PC-9 (cell line): ENCODE results near the gene DNM1. TPM values are rescaled to one million over a fixed set of nuclear protein-coding genes. Genes with fewer than 3 reads are reported as not detected.

ENCODE experiments used
- BruUV-seq: library from RNA; stranded (reverse); fragments of 400-500 nt; replicated peaks from 2 replicates; lab custom pipeline; 2021; lab: Mats Ljungman, UMichigan
- CTCF ChIA-PET: fragments of 300-600 bp; sonication (Branson Sonifier 250); formaldehyde crosslinking; loops from one replicate; lab custom pipeline; 2022; ENCODE audit warnings: antibody characterized with exemption; lab: Charles Lee
- POLR2A ChIA-PET: fragments of 300-600 bp; sonication (Branson Sonifier 250); formaldehyde crosslinking; loops from one replicate; lab custom pipeline; 2022; ENCODE audit warnings: antibody characterized with exemption; ENCODE audit not compliant: unreplicated experiment; lab: Charles Lee
- DNase-seq, 2 experiments: peaks; one replicate each; pipeline versions ENCODE4 v3.0.0 to v3.0.0-alpha.2; 2015 to 2022; ENCODE audit warnings: mixed read lengths in 1 of 2
- H2AFZ ChIP-seq: fragments of 200-600 bp; sonication (generic); 2 replicates; pipeline ENCODE4 v1.8.1; 2017; ENCODE audit warnings: antibody characterized with exemption
- H3F3A ChIP-seq: fragments of 200-600 bp; sonication (generic); 2 replicates; pipeline ENCODE4 v1.8.1; 2017; ENCODE audit warnings: antibody characterized with exemption, mild to moderate bottlenecking, low read depth; ENCODE audit not compliant: insufficient read depth
- H3K27ac ChIP-seq: fragments of 200-600 bp; sonication (generic); 2 replicates; pipeline ENCODE4 v1.6.1; 2016; ENCODE audit warnings: mixed run types
- H3K27me3 ChIP-seq: fragments of 200-600 bp; sonication (generic); 2 replicates; pipeline ENCODE4 v1.6.1; 2016; ENCODE audit warnings: low read depth, mixed run types; ENCODE audit not compliant: insufficient read depth
- H3K36me3 ChIP-seq: fragments of 200-600 bp; sonication (generic); 2 replicates; pipeline ENCODE4 v1.6.1; 2016; ENCODE audit warnings: low read depth, mixed run types
- H3K4me1 ChIP-seq: fragments of 200-600 bp; sonication (generic); replicated peaks from 2 replicates; pipeline ENCODE4 v1.6.1; 2016; ENCODE audit warnings: mixed run types; ENCODE audit not compliant: insufficient read depth
- H3K4me2 ChIP-seq: fragments of 200-600 bp; sonication (generic); 2 replicates; pipeline ENCODE4 v1.6.1; 2017; ENCODE audit warnings: mixed run types
- H3K4me3 ChIP-seq: fragments of 200-600 bp; sonication (generic); 2 replicates; pipeline ENCODE4 v1.6.1; 2016; ENCODE audit warnings: mixed run types
- H3K79me2 ChIP-seq: fragments of 200-600 bp; sonication (generic); 2 replicates; pipeline ENCODE4 v1.6.1; 2017; ENCODE audit warnings: low read depth, mixed run types
- H3K9me2 ChIP-seq: fragments of 200-600 bp; sonication (generic); 2 replicates; pipeline ENCODE4 v1.8.1; 2017; ENCODE audit warnings: mild to moderate bottlenecking; ENCODE audit not compliant: insufficient read depth
- H3K9me3 ChIP-seq: fragments of 200-600 bp; sonication (generic); 2 replicates; pipeline ENCODE4 v1.8.1; 2016; ENCODE audit warnings: low read depth; ENCODE audit not compliant: insufficient read depth
- H4K20me1 ChIP-seq: fragments of 200-600 bp; sonication (generic); 2 replicates; pipeline ENCODE4 v1.8.1; 2017; ENCODE audit not compliant: insufficient read depth
- EZH2 ChIP-seq: fragments of 200-600 bp; sonication (generic); IDR thresholded peaks from 2 replicates; pipeline ENCODE4 v1.8.0; 2017; ENCODE audit warnings: antibody characterized with exemption, low read depth
- intact Hi-C: fragments of 100-400 bp; cut with micrococcal nuclease; formaldehyde crosslinking; loops from one replicate; pipeline ENCODE4 v1.10.0; 2022; ENCODE audit not compliant: unreplicated experiment
- total RNA-seq: library from RNA; stranded (reverse); gene quantifications from 2 replicates; pipeline ENCODE4 v1.2.3, GENCODE V29; 2021
- TF ChIP-seq, protein P1 (sequence below): fragments of 200-600 bp; sonication (generic); conservative IDR thresholded peaks from 2 replicates; pipeline ENCODE4 v1.6.1; 2017; ENCODE audit warnings: mixed run types, antibody characterized with exemption, mild to moderate bottlenecking, moderate library complexity

The DNM1 gene
- total RNA-seq, 1 experiment from 2014 or later = 134 TPM

GRCh38 chr9:128206916-128207910 lies 4.0 kb downstream of the DNM1 start:
- Histone ChIP-seq H3K9me2 (no peaks in the 10 kb centered on the region), H3K4me3 (no peak overlapping the region), H2AFZ (no peak overlapping the region), H3K79me2 (peaks cover 8% of the 10 kb centered on the region; the same call in 1 of the 2 replicates), H3K9me3 (no peaks in the 10 kb centered on the region), H3K27me3 (no peaks in the 10 kb centered on the region), H3K4me1 (0 out of 2 replicates have a peak, but pooled peaks cover 5% of the 10 kb centered on the region), H3F3A (no peaks in the 10 kb centered on the region), H3K4me2 (no peak overlapping the region), H3K27ac (no peak overlapping the region), H3K36me3 (no peaks in the 10 kb centered on the region), H4K20me1 (0 out of 2 replicates have a peak, but pooled peaks cover 4% of the 10 kb centered on the region)
- POLR2A ChIA-PET = interaction anchor here (0.6 kb wide), 2 partner anchors 113 to 175 kb away, joined by 3 read pairs; no protein-coding TSS in a partner anchor
- intact Hi-C loops = no loop called here
- no TSS peak for BruUV-seq
- CTCF ChIA-PET = no interaction called here
- no peak for DNase-seq
- TF ChIP-seq, protein P1, sequence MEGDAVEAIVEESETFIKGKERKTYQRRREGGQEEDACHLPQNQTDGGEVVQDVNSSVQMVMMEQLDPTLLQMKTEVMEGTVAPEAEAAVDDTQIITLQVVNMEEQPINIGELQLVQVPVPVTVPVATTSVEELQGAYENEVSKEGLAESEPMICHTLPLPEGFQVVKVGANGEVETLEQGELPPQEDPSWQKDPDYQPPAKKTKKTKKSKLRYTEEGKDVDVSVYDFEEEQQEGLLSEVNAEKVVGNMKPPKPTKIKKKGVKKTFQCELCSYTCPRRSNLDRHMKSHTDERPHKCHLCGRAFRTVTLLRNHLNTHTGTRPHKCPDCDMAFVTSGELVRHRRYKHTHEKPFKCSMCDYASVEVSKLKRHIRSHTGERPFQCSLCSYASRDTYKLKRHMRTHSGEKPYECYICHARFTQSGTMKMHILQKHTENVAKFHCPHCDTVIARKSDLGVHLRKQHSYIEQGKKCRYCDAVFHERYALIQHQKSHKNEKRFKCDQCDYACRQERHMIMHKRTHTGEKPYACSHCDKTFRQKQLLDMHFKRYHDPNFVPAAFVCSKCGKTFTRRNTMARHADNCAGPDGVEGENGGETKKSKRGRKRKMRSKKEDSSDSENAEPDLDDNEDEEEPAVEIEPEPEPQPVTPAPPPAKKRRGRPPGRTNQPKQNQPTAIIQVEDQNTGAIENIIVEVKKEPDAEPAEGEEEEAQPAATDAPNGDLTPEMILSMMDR = no peak
- no peak for TF ChIP-seq EZH2

DNA sequence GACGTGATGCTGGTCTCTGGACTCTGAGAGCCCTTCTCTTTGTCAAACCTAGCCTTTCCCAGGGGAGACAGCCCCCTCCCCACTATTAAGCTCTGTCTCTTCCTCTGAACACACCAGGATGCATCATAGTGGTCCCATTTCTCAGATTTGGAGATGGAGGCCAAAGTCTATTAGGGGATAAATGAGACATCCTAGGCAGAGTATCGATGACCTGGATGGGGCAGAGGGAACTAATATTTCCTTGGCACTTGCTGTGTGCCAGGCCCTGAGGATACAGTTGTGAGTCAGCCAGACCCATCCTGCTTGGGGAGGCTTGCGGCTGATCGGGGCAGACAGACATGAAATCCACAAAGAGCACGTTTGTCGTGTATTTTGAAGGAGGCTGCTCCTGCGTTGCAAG lies 5.2 kb downstream of the DNM1 start:
- H3K4me2 ChIP-seq = no peak overlapping the region
- no peaks in the 10 kb centered on the region for H3K27me3 ChIP-seq
- no peaks in the 10 kb centered on the region for H3K9me2 ChIP-seq
- no peaks in the 10 kb centered on the region for H3K36me3 ChIP-seq
- BruUV-seq = no TSS peak
- H3F3A ChIP-seq = no peaks in the 10 kb centered on the region
- intact Hi-C loops = no loop called here
- H3K4me3 ChIP-seq = no peak overlapping the region
- DNase-seq = no peak
- ChIA-PET POLR2A (no interaction called here), CTCF (no interaction called here)
- no peaks in the 10 kb centered on the region for H4K20me1 ChIP-seq
- no peak overlapping the region for H2AFZ ChIP-seq
- H3K27ac ChIP-seq = no peak overlapping the region
- no peaks in the 10 kb centered on the region for H3K9me3 ChIP-seq
- peaks cover 8% of the 10 kb centered on the region; the same call in 1 of the 2 replicates for H3K79me2 ChIP-seq
- 0 out of 2 replicates have a peak, but pooled peaks cover 5% of the 10 kb centered on the region for H3K4me1 ChIP-seq
- TF ChIP-seq, protein P1 = no peak
- no peak for TF ChIP-seq EZH2

DNA sequence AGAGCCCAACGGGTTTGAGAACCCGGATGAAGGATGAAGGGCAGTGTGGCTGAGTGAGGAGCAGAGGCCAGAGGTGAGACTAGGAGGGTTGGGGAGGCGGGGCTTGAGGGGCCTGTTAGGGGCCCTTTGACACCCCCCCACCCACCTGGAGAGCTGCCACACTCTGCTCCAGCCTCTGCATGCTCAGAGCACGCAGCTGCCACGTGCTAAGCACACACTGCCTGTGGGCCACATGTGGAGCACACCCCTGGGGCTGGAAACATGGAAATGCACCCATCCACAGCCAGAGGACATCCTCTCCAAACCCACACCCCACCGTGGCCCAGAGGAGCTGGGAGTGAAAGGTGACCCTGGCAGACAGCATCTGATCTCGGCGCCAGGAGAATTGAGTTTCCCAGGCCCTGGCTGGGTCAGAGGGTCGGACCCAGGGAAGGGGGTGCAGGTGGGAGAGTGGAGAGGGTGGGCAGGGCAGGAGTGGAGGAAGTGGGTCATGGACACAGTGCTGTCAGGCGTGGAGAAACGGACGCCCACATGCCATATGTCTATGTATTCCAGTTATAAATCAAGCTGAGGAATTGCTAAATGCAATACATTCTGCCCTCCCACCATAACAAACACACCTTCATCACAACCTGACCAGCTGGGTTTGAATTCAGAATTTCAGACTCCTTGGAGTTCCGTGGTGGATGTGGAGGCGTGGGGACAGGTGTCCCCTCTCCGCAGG lies 5.9 kb downstream of the DNM1 start:
- Histone ChIP-seq H3K36me3 (no peaks in the 10 kb centered on the region), H3K27ac (no peak overlapping the region), H3K9me3 (no peaks in the 10 kb centered on the region), H3K4me1 (0 out of 2 replicates have a peak, but pooled peaks cover 5% of the 10 kb centered on the region), H3F3A (no peaks in the 10 kb centered on the region), H3K9me2 (no peaks in the 10 kb centered on the region), H3K79me2 (peaks cover 8% of the 10 kb centered on the region; the same call in 1 of the 2 replicates), H4K20me1 (no peaks in the 10 kb centered on the region), H3K4me3 (no peak overlapping the region), H3K27me3 (no peaks in the 10 kb centered on the region), H3K4me2 (no peak overlapping the region), H2AFZ (no peak overlapping the region)
- POLR2A ChIA-PET = interaction anchor here (0.7 kb wide), 1 partner anchor 53 kb away, joined by 8 read pairs; no protein-coding TSS in a partner anchor
- TF ChIP-seq, protein P1 = no peak
- no peak for TF ChIP-seq EZH2
- CTCF ChIA-PET = interaction anchor here (0.5 kb wide), 1 partner anchor 383 kb away, joined by 3 read pairs; no protein-coding TSS in a partner anchor
- no peak for DNase-seq
- intact Hi-C loops = no loop called here
- BruUV-seq = no TSS peak
